ENCODE data around the gene SLCO4A1. TPM values are rescaled to one million over a fixed set of nuclear protein-coding genes. Genes with fewer than 3 reads are reported as not detected.

The SLCO4A1 gene
- total RNA-seq, 1 donor from 2014 or later = 3.6 TPM

DNA sequence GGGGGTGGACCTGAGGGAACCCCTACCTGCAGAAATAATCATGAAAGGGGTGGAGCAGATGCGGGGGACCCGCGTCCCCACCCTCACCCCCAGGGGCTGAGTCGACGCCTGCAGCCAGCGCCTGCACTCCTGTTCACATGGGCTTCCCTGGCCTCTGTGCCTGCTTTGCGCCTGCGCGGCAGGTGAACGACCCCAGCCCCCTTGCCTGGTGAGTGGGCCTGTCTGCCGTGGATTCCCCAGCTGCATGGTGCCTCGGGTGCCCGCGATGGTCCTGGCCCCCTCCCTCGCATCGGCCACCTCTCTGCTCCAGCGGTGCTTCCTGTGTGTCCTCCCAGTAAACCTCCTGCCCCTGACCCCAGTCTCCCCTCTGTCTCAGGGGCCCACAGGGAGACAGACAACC lies 47.6 kb downstream of the SLCO4A1 start:
- Mint-ChIP-seq H3K27ac (no peak overlapping the region), H3K36me3 (ENCODE audit: insufficient read depth) (no peaks in the 10 kb centered on the region), H3K4me3 (ENCODE audit: low read depth) (no peak overlapping the region), H3K27me3 (peaks cover 18% of the 10 kb centered on the region), H3K4me1 (ENCODE audit: low read depth) (peaks cover 2% of the 10 kb centered on the region), H3K9me3 (ENCODE audit: low read depth) (no peaks in the 10 kb centered on the region)
- TF ChIP-seq, protein P1, sequence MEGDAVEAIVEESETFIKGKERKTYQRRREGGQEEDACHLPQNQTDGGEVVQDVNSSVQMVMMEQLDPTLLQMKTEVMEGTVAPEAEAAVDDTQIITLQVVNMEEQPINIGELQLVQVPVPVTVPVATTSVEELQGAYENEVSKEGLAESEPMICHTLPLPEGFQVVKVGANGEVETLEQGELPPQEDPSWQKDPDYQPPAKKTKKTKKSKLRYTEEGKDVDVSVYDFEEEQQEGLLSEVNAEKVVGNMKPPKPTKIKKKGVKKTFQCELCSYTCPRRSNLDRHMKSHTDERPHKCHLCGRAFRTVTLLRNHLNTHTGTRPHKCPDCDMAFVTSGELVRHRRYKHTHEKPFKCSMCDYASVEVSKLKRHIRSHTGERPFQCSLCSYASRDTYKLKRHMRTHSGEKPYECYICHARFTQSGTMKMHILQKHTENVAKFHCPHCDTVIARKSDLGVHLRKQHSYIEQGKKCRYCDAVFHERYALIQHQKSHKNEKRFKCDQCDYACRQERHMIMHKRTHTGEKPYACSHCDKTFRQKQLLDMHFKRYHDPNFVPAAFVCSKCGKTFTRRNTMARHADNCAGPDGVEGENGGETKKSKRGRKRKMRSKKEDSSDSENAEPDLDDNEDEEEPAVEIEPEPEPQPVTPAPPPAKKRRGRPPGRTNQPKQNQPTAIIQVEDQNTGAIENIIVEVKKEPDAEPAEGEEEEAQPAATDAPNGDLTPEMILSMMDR (IDR thresholded peaks at IDR 0.05; ENCODE audit: unreplicated experiment) = no peak
- no peak for DNase-seq (ENCODE audit: low spot score, unreplicated experiment)

- Mint-ChIP-seq H3K4me1 (ENCODE audit: low read depth) (peaks cover 2% of the 10 kb centered on the region), H3K27me3 (peaks cover 17% of the 10 kb centered on the region), H3K27ac (no peak overlapping the region), H3K36me3 (ENCODE audit: insufficient read depth) (no peaks in the 10 kb centered on the region), H3K4me3 (ENCODE audit: low read depth) (no peak overlapping the region), H3K9me3 (ENCODE audit: low read depth) (no peaks in the 10 kb centered on the region)
- DNase-seq (ENCODE audit: low spot score, unreplicated experiment) = no peak
- TF ChIP-seq, protein P1 (IDR thresholded peaks at IDR 0.05; ENCODE audit: unreplicated experiment) = no peak
Measured at GRCh38 chr20:62690261-62690820, 48.0 kb downstream of the SLCO4A1 start.

DNA sequence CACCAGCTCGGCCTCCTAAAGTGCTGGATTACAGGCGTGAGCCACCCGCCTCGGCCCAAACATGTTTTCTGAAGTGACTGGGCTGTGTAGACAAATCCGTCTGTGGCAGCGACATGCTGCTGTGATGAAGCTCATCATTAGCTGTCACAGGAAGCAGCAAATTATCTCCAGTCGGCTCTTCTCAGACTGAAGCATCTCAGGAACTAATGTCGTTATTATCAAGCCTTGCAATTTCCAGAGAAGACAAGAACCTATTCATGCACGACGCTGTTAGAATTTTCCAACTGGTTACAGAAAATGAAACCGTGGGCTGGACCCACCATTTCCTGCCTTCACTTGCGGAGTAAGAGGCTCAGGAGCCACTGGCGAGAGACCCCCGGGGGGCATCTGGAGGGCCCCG lies 49.2 kb downstream of the SLCO4A1 start:
- Mint-ChIP-seq H3K4me1 (ENCODE audit: low read depth) (no peaks in the 10 kb centered on the region), H3K27me3 (peaks cover 11% of the 10 kb centered on the region), H3K9me3 (ENCODE audit: low read depth) (no peaks in the 10 kb centered on the region), H3K36me3 (ENCODE audit: insufficient read depth) (no peaks in the 10 kb centered on the region), H3K4me3 (ENCODE audit: low read depth) (no peak overlapping the region), H3K27ac (no peak overlapping the region)
- DNase-seq (ENCODE audit: low spot score, unreplicated experiment) = no peak
- TF ChIP-seq, protein P1 (IDR thresholded peaks at IDR 0.05; ENCODE audit: unreplicated experiment) = no peak

GRCh38 chr20:62692176-62692575 lies 49.9 kb downstream of the SLCO4A1 start:
- no peaks in the 10 kb centered on the region for H3K36me3 Mint-ChIP-seq (ENCODE audit: insufficient read depth)
- H3K4me1 Mint-ChIP-seq (ENCODE audit: low read depth) = no peaks in the 10 kb centered on the region
- H3K9me3 Mint-ChIP-seq (ENCODE audit: low read depth) = no peaks in the 10 kb centered on the region
- peaks cover 11% of the 10 kb centered on the region for H3K27me3 Mint-ChIP-seq
- no peak for DNase-seq (ENCODE audit: low spot score, unreplicated experiment)
- TF ChIP-seq, protein P1 (IDR thresholded peaks at IDR 0.05; ENCODE audit: unreplicated experiment) = no peak
- H3K27ac Mint-ChIP-seq = no peak overlapping the region
- no peak overlapping the region for H3K4me3 Mint-ChIP-seq (ENCODE audit: low read depth)

GRCh38 chr20:62692801-62693523 lies 50.7 kb downstream of the SLCO4A1 start:
- TF ChIP-seq, protein P1 (IDR thresholded peaks at IDR 0.05; ENCODE audit: unreplicated experiment) = no peak
- H3K27ac Mint-ChIP-seq = no peak overlapping the region
- peaks cover 15% of the 10 kb centered on the region for H3K27me3 Mint-ChIP-seq
- H3K9me3 Mint-ChIP-seq (ENCODE audit: low read depth) = no peaks in the 10 kb centered on the region
- H3K4me1 Mint-ChIP-seq (ENCODE audit: low read depth) = no peaks in the 10 kb centered on the region
- H3K4me3 Mint-ChIP-seq (ENCODE audit: low read depth) = no peak overlapping the region
- H3K36me3 Mint-ChIP-seq (ENCODE audit: insufficient read depth) = no peaks in the 10 kb centered on the region
- DNase-seq (ENCODE audit: low spot score, unreplicated experiment) = no peak
